Mononuclear cell (primary cell): Measurements from ENCODE around the gene PRAMEF2. TPM values are rescaled to one million over a fixed set of nuclear protein-coding genes. Genes with fewer than 3 reads are reported as not detected.

ENCODE experiments used
- total RNA-seq: library from RNA; depleted of rRNA; stranded (reverse); fragments of >200 nt; gene quantifications from one replicate; pipeline ENCODE4 v1.2.3, GENCODE V29; 2012

PRAMEF2 gene
- total RNA-seq, 1 donor: 0.10 TPM

Other genes with a start within 250 kb of the PRAMEF2 start
- gene DHRS3, start 238.9 kb upstream of the PRAMEF2 start, total RNA-seq: 80.4 TPM
- not detected for gene AADACL4, start 213.0 kb upstream of the PRAMEF2 start, total RNA-seq
- gene AADACL3, start 141.0 kb upstream of the PRAMEF2 start, total RNA-seq: not detected
- gene CFAP107, start 110.9 kb upstream of the PRAMEF2 start, total RNA-seq: not detected
- gene PRAMEF12, start 83.3 kb upstream of the PRAMEF2 start, total RNA-seq: not detected
- gene PRAMEF1, start 65.7 kb upstream of the PRAMEF2 start, total RNA-seq: not detected
- gene PRAMEF11, start 25.7 kb upstream of the PRAMEF2 start, total RNA-seq: not detected
- gene HNRNPCL1, start 8.4 kb upstream of the PRAMEF2 start, total RNA-seq: not detected
- not detected for gene PRAMEF4, start 29.1 kb downstream of the PRAMEF2 start, total RNA-seq
- not detected for gene PRAMEF10, start 41.2 kb downstream of the PRAMEF2 start, total RNA-seq
- gene PRAMEF7, start 59.5 kb downstream of the PRAMEF2 start, total RNA-seq: not detected
- gene PRAMEF6, start 90.5 kb downstream of the PRAMEF2 start, total RNA-seq: not detected
- gene PRAMEF27, start 199.5 kb downstream of the PRAMEF2 start, total RNA-seq: not detected
- gene HNRNPCL3, start 203.7 kb downstream of the PRAMEF2 start, total RNA-seq: not detected
- gene PRAMEF25, start 213.7 kb downstream of the PRAMEF2 start, total RNA-seq: not detected